Bladder microvascular endothelial cell (primary cell): ENCODE data around the gene OR5J2. TPM values are rescaled to one million over a fixed set of nuclear protein-coding genes. Genes with fewer than 3 reads are reported as not detected.

Experiments
- total RNA-seq: library from RNA; depleted of rRNA; stranded (reverse); fragments of >200 nt; gene quantifications from 2 replicates; pipeline ENCODE4 v1.2.3, GENCODE V29; 2014

OR5J2 gene
- total RNA-seq, result not detected in 2 replicates

GRCh38 chr11:56176318-56176717 is at the start of gene OR5J2:
Gene OR5J2, plus strand, starts transcription at chr11:56176618. Its CDS starts 0 bp downstream, at chr11:56176618.

GRCh38 chr11:56140151-56140661 is 36.2 kb upstream of the OR5J2 start, which contains the start of gene OR8J3:
Gene OR8J3, minus strand, starts transcription at chr11:56140201. Its CDS starts 2,483 bp downstream, at chr11:56137718.

GRCh38 chr11:56160217-56160616 is 16.2 kb upstream of the OR5J2 start, which contains the start of gene OR8K5:
Gene OR8K5, minus strand, starts transcription at chr11:56160317. Its CDS starts 0 bp downstream, at chr11:56160317.

Other genes with a start within 250 kb of the OR5J2 start
- not detected in 2 replicates for gene OR5I1, start 240.2 kb upstream of the OR5J2 start, total RNA-seq
- not detected in 2 replicates for gene OR10AG1, start 206.7 kb upstream of the OR5J2 start, total RNA-seq
- gene OR5F1, start 182.0 kb upstream of the OR5J2 start, total RNA-seq, result not detected in 2 replicates
- gene OR5AS1, start 149.0 kb upstream of the OR5J2 start, total RNA-seq, result not detected in 2 replicates
- gene OR8I2, start 83.3 kb upstream of the OR5J2 start, total RNA-seq, result not detected in 2 replicates
- not detected in 2 replicates for gene OR8H2, start 72.9 kb upstream of the OR5J2 start, total RNA-seq
- not detected in 2 replicates for gene OR8H3, start 54.2 kb upstream of the OR5J2 start, total RNA-seq
- not detected in 2 replicates for gene OR8J3, start 36.4 kb upstream of the OR5J2 start, total RNA-seq
- not detected in 2 replicates for gene OR8K5, start 16.3 kb upstream of the OR5J2 start, total RNA-seq
- not detected in 2 replicates for gene OR5T2, start 57.6 kb downstream of the OR5J2 start, total RNA-seq
- not detected in 2 replicates for gene OR5T3, start 75.6 kb downstream of the OR5J2 start, total RNA-seq
- gene OR5T1, start 97.5 kb downstream of the OR5J2 start, total RNA-seq, result not detected in 2 replicates
- not detected in 2 replicates for gene OR8H1, start 115.6 kb downstream of the OR5J2 start, total RNA-seq
- gene OR8K3, start 138.5 kb downstream of the OR5J2 start, total RNA-seq, result not detected in 2 replicates
- gene OR8K1, start 169.4 kb downstream of the OR5J2 start, total RNA-seq, result not detected in 2 replicates
- gene OR8J1, start 177.7 kb downstream of the OR5J2 start, total RNA-seq, result not detected in 2 replicates
- gene OR8U1, start 199.0 kb downstream of the OR5J2 start, total RNA-seq, result not detected in 2 replicates
- not detected in 2 replicates for gene OR5AL1, start 236.1 kb downstream of the OR5J2 start, total RNA-seq